Adrenal gland (tissue), 12 donors: ENCODE results near the gene HOXC6. TPM values are rescaled to one million over a fixed set of nuclear protein-coding genes. Genes with fewer than 3 reads are reported as not detected.

ENCODE experiments used
- DNase-seq, 7 donors: peaks; one replicate each; pipeline ENCODE4 v3.0.0-alpha.2; 2019 to 2020
- H3K27ac ChIP-seq, 5 donors: fragments of 200-600 bp; sonication (generic) in 4 of 5; 1 replicate in 3 of 5; 2 replicates in 2 of 5; pipeline versions ENCODE4 v1.5.1 to v1.8.0; 2016 to 2020; ENCODE audit warnings: mild to moderate bottlenecking in 1 of 5
- H3K27me3 ChIP-seq: fragments of 200-600 bp; 2 replicates; pipeline ENCODE4 v1.8.0; 2021
- H3K36me3 ChIP-seq, 2 donors: fragments of 200-600 bp; replicated peaks in 1 of 2; 1 replicate in 1 of 2; 2 replicates in 1 of 2; pipeline versions ENCODE4 v1.5.1 to v1.8.0; 2018 to 2022
- H3K4me1 ChIP-seq, 2 donors: fragments of 200-600 bp; replicated peaks in 1 of 2; 1 replicate in 1 of 2; 2 replicates in 1 of 2; pipeline versions ENCODE4 v1.5.1 to v1.8.0; 2018 to 2021
- H3K4me3 ChIP-seq, 4 donors: fragments of 200-600 bp; sonication (generic) in 3 of 4; one replicate each; pipeline ENCODE4 v1.5.1; 2016 to 2018
- H3K9me3 ChIP-seq, 3 donors: fragments of 200-600 bp; sonication (generic) in 1 of 3; replicated peaks in 1 of 3; 1 replicate in 2 of 3; 2 replicates in 1 of 3; pipeline versions ENCODE4 v1.5.1 to v1.8.0; 2016 to 2021
- CTCF ChIP-seq, 6 experiments: fragments of 450-650 bp in 4 of 6; fragments of 200-600 bp in 2 of 6; sonication (generic) in 1 of 6; IDR thresholded peaks; 1 replicate in 5 of 6; 2 replicates in 1 of 6; pipeline versions ENCODE4 v1.5.1 to v1.8.0; 2016 to 2021; ENCODE audit warnings: antibody characterized with exemption in 6 of 6, mild to moderate bottlenecking in 2 of 6, moderate library complexity in 1 of 6
- POLR2A ChIP-seq, 2 donors: fragments of 450-650 bp; IDR thresholded peaks; one replicate each; pipeline ENCODE4 v1.6.1; 2017; ENCODE audit warnings: antibody characterized with exemption in 2 of 2, mild to moderate bottlenecking in 2 of 2, moderate library complexity in 1 of 2
- WGBS, 4 donors: extraction: QIAGEN DNeasy Blood & Tissue Kit in 2 of 4; methylation state at CpG; one replicate each; pipeline versions ENCODE4 v1.1.5 to v1.1.7; 2013 to 2017; 5-methylcytosine and 5-hydroxymethylcytosine counted together
- intact Hi-C, 2 donors: fragments of 100-400 bp; cut with DNase I; formaldehyde crosslinking; loops; one replicate each; pipeline versions ENCODE4 v1.14.1 to v1.15.0; 2022 to 2023
- polyA plus RNA-seq, 3 donors: library from polyadenylated mRNA; stranded (reverse); fragments of 200-250 nt in 2 of 3; fragments of 350-450 nt in 1 of 3; fragmentation: Illumina TruSeq in 1 of 3; extraction: RNeasy Lipid Tissue Mini Kit (QIAGEN cat#74804) in 1 of 3; gene quantifications; one replicate each; pipeline ENCODE4 v1.2.3, GENCODE V29; 2013 to 2014
- total RNA-seq, 9 donors: library from RNA; depleted of rRNA in 4 of 9; stranded (reverse); fragments of >200 nt in 4 of 9; fragments of 120-200 nt in 1 of 9; fragmentation: NEBNext Ultra II Directional in 1 of 9; extraction: Animal tissue kit (Norgen Biotek cat#: 25700) in 1 of 9; gene quantifications; one replicate each; pipeline versions ENCODE4 v1.1.0 to v1.2.4, GENCODE V29; 2013 to 2023
- donor health status: healthy with polysubstance abuse.
- donor health status: Bipolar disorder and iron deficiency.
- donor health status: DM: yes; HTN: yes; CAD: no.
- donor health status: DM: no; HTN: no; CAD: no.
- donor health status: DM: no; HTN: no; CAD: no.
- donor health status: DM: yes; HTN: yes; CAD: no.

Gene HOXC6
- total and polyA plus RNA-seq, 12 donors = 1.5 to 23.1 (median 13.2) TPM

GRCh38 chr12:53983568-53983949, 44.7 kb upstream of the HOXC6 start:
- H3K36me3 ChIP-seq = no peaks in the 10 kb centered on the region
- 15 to 26% (median 24%) methylated on average over 17 of the region's 17 CpGs for WGBS, 4 donors
- intact Hi-C loops = no loop called here
- TF ChIP-seq CTCF (IDR thresholded peaks at IDR 0.05) = no peak
- no peak for TF ChIP-seq POLR2A (IDR thresholded peaks at IDR 0.05)
- H3K27ac ChIP-seq = no peak overlapping the region
- H3K27me3 ChIP-seq = peaks cover 91% of the 10 kb centered on the region
- no peak for DNase-seq
- no peak overlapping the region for H3K4me3 ChIP-seq
- H3K9me3 ChIP-seq = no peaks in the 10 kb centered on the region
- peaks cover 4 to 13% of the 10 kb centered on the region in 2 donors for H3K4me1 ChIP-seq

GRCh38 chr12:53983950-53984572, 44.2 kb upstream of the HOXC6 start:
- Histone ChIP-seq H3K27ac (no peak overlapping the region), H3K4me3 (no peak overlapping the region), H3K27me3 (peaks cover 90% of the 10 kb centered on the region), H3K4me1 (peaks cover 4 to 13% of the 10 kb centered on the region in 2 donors), H3K36me3 (no peaks in the 10 kb centered on the region), H3K9me3 (no peaks in the 10 kb centered on the region)
- TF ChIP-seq CTCF (IDR thresholded peaks at IDR 0.05) = no peak
- no peak for TF ChIP-seq POLR2A (IDR thresholded peaks at IDR 0.05)
- no peak for DNase-seq
- WGBS, 4 donors = 12 to 17% (median 15%) methylated on average over 22 to 30 of the region's 30 CpGs
- intact Hi-C loops = no loop called here

GRCh38 chr12:53984901-53985691, 43.1 kb upstream of the HOXC6 start, which contains the start of gene HOXC10:
Gene HOXC10, plus strand, starts transcription at chr12:53985146. Its CDS starts 114 bp downstream, at chr12:53985260.
- peak within 1 kb of the TSS in 2 of 5 donors; percentile 9 to 11 for H3K27ac ChIP-seq
- no peaks in the 10 kb centered on the region for H3K9me3 ChIP-seq
- 5 to 8% (median 6%) methylated on average over 21 to 55 of the region's 55 CpGs for WGBS, 4 donors
- DNase-seq = peak; percentile 90 to 98 (median 93)
- TF ChIP-seq CTCF (IDR thresholded peaks at IDR 0.05) (peak; percentile 59 to 94 (median 68)), POLR2A (IDR thresholded peaks at IDR 0.05) (no peak)
- intact Hi-C loops = no loop called here
- peaks cover 89% of the 10 kb centered on the region for H3K27me3 ChIP-seq
- H3K4me1 ChIP-seq = peaks cover 4 to 13% of the 10 kb centered on the region in 2 donors
- no peaks in the 10 kb centered on the region for H3K36me3 ChIP-seq
- H3K4me3 ChIP-seq = peak within 1 kb of the TSS in 1 of 4 donors; percentile 48

DNA sequence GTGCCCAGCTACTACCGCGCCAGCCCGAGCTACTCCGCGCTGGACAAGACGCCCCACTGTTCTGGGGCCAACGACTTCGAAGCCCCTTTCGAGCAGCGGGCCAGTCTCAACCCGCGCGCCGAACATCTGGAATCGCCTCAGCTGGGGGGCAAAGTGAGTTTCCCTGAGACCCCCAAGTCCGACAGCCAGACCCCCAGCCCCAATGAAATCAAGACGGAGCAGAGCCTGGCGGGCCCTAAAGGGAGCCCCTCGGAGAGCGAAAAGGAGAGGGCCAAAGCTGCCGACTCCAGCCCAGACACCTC, 42.6 kb upstream of the HOXC6 start:
- 0 to 17% (median 11%) methylated on average over 2 to 21 of the region's 21 CpGs; no CpG with 5 or more reads in 1 of the 4 donors for WGBS, 4 donors
- intact Hi-C loops = no loop called here

More for the DNA sequence above, 42.6 kb upstream of the HOXC6 start:
- Histone ChIP-seq H3K4me1 (peaks cover 4 to 13% of the 10 kb centered on the region in 2 donors), H3K4me3 (peak overlapping the region in 1 of 4 donors; percentile 48), H3K36me3 (no peaks in the 10 kb centered on the region), H3K27me3 (peaks cover 87% of the 10 kb centered on the region), H3K27ac (peak overlapping the region in 2 of 5 donors; percentile 9 to 11), H3K9me3 (no peaks in the 10 kb centered on the region)
- no peak for DNase-seq
- TF ChIP-seq CTCF (IDR thresholded peaks at IDR 0.05) (no peak), POLR2A (IDR thresholded peaks at IDR 0.05) (no peak)
